GM19452 (cell line): ENCODE data around the gene SMYD3.
A peak's percentile ranks its signal among the peaks of the same experiment; 100 is the strongest.
"Not testable (repeated sequence)": the region's sequence is repeated elsewhere in the genome, so short reads cannot be mapped to it uniquely, and the experiment has no call there.

Source experiments
- ATAC-seq: cut with Tn5 transposase; IDR thresholded peaks from one replicate; pipeline ENCODE4 v1.9.1; 2021; ENCODE audit not compliant: unreplicated experiment

Gene SMYD3

DNA sequence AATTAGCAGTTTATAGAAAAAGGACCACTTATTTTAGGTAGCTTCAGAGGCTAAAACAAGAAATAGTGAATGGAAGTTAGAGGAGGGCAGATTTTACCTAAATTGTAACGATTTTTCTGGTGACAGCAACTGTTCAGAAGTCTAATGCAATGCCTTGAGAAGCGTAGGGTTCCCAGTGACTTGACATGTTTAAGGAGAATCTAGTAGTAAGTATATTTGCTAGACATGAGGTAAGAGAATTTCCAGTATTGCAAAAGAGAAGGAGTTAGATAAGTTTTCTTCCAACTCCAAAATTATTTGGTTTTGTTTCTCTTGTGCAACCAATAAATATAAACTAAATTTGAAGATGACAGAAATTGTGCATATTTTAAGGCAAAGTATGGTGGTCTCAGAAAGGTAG is 140.0 kb downstream of the SMYD3 start:
- no peak for ATAC-seq

DNA sequence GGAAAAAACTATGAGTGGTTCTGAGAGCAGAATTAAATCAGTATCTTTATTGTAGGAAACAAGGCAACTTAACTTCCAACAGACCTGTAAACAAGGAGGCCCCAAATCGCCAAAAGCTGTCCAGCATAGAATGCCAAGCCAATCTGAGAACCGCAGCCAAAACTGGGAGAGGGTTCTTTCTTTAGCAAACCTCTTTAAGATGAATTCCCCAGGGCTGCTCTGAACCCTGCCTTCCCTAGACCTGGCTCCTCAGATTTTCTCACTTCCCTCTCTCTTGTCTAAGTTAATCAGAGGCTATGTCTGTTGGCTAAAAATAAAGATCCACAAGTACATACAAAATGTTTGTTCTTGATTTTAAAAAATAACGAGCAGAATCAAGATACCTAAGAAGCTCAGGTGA is 141.4 kb downstream of the SMYD3 start:
- ATAC-seq = no peak

DNA sequence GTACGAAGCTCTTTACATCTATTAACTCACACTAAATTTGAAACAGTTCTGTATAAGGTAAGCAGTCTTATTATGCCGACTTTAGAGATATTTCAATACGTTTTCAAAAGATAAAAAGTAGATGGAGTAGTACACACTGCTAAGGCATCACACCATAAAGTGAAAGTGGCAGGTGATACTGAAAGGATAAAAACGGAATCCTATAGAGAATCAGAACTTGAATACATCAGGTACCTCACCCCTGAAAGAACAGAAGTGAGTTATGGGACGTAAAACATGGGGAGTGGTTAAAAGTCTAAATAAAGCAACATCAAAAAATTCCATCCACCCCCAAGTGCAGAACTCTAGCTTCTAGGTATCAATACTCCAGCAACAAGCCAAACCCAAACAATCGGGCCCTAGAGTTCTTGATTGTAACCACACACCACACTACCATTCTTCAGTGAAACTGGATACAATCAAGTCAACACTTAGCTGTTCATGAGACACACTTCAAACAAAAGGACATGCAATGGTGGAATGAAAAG is 142.6 kb downstream of the SMYD3 start:
- ATAC-seq = peak; percentile 45

DNA sequence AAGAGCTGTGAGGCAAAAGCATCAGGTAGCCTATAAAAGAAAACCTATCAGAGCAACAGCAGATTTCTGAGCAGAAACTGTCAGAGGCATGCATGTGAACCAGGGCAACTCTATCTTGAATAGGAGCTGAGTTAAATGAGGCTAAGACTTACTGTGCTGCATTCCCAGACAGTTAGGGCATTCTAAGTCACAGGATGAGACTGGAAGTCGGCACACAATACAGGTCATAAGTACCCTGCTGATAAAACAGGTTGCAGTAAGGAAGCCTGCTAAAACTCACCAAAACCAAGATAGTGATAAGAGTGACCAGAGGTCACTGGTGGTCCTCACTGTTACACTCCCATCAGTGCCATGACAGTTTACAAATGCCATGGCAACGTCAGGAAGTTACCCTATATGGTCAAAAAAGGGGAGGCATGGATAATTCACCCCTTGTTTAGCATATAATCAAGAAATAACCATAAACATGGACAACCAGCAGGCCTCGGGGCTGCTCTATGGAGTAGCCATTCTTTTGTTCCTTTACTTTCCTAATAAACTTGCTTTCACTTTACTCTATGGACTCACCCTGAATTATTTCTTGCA is 150.0 kb downstream of the SMYD3 start:
- not testable (repeated sequence) for ATAC-seq

DNA sequence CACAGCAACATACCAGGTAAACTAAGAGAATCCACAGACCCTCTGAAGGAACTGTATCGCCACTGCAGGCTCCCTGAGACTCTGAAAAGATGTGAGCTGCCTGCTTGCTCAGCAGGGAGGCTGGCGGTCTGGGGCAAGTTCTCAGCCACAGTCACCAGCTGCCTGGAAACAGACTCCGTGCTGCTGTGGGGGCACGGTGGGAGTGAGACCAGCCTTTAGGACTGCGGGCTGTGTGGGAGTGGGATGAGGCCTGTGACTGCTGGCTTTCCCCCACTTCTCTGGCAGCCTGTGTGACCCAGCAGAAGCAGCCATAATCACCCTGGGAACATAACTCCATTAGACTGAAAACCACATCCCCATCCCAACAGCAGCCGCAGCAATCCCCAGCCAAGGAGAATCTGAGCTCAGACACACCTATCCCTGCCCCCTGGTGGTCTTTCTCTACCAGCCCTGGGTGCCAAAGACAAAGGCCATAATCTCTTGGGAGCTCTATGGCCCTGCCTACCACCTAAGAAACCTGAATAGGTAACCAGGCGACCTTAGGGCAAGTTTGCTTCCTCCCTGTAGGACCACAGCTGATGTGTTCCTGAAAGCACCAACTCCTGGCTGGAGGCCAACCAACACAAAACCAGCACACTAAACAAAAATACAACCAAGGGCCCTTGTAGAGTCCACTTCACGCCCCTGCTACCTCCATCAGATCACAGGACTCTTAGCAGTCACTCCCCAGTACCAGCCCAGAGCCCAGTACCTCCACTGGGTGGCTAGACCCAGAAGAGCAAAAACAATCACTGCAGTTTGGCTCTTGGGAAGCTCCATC is 151.5 kb downstream of the SMYD3 start:
- no peak for ATAC-seq

DNA sequence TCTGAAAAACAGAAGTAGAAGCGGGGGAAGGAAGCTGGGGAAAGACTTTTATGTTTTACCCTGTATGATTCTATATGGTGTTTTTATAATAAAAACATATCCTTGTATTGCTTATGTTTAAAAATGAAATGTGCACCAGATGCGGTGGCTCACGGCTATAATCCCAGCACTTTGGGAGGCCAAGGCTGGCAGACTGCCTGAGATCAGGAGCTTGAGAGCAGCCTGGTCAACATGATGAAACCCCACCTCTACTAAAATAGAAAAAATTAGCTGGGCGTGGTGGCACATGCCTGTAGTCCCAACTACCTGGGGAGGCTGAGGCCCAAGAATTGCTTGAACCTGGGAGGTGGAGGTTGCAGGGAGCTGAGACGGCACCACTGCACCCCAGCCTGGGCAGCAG is 155.4 kb downstream of the SMYD3 start:
- ATAC-seq = no peak

DNA sequence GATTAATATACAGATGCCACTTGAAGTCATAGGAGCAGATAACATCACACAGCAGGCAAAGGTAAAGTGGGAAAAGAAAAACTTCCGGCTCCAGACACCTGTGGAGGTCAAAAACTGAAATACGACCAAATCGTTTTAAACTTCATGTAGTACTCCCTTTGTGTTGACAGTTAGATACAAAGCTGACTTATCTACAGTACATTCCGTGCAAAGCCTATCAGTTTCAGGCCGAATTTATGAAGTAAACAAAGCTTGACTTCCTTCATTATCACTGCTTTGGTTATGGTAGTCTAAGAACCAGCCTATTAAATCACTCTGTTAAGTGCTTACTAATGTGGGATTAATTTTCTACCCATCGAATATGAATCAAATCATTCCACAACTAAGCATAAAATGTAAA is 156.3 kb downstream of the SMYD3 start:
- no peak for ATAC-seq

DNA sequence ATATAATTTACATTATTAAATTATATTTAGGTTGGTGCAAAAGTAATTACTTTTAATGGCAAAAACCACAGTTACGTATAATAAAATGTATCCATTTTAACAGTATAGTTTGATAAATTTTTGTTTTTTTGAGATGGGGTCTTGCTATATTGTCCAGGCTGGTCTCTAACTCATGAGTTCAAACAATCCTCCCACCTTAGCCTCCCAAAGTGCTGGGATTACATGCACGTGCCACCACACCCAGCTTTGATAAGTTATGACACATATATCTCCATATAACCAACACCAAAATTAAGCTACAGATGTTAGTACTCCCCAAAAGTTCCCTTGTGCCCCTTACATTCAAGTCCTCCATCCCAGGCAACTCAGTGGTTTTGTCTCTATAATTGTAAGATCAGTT is 163.1 kb downstream of the SMYD3 start:
- no peak for ATAC-seq

DNA sequence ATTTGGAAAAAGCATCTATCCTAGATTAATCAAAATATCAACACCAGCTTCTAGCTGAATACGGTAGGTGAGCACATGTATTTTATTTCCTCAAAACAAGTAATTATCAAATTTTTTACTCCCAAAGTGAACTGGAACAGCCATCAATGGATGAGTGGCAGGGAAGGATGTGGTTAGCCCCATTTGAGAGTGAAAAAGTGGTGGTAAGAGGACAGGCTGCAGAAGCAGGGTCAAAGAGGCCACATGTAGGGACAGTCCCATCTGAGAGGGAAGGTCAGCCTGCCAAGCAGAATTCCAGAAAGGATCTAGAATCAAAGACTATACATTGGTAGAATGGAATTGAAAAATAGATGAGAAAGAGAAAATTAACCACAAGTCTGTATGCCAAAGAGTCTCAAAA is 163.8 kb downstream of the SMYD3 start:
- ATAC-seq = no peak

DNA sequence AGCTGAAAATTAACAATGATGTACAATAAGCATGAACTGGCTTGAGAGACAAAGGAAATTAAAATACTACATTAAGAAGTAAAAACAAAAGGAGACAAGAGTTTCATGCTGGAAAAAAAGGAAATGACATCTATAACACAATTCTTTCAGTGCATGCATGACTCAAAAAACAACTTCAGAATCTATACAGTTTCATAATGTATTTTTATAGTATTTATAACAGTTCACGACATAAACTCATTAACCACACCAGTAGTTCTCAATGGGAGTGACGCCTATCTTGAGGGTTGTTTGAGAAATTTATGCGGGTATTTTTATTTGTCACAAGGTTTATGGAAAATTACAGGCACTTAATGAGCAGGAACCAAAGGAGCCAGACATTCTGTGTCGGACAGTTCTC is 168.5 kb downstream of the SMYD3 start:
- ATAC-seq = peak; percentile 63

DNA sequence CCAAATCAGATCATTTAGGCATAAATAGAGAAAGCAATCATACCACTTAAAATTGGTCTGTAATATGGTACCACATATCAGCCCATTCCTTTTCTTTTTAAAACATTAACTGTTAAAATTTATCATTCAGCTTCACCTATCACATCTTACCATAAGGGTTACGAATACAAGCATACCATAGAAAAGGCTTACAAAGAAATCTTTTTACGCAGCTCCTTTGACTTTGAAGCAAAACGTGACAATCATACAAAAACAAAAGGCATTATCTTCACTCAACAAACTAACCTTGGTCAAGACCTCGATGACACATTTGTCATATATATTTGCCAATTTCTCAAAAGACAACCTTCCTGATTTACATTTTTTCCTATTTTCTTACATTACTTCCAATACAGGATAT is 169.0 kb downstream of the SMYD3 start:
- no peak for ATAC-seq

DNA sequence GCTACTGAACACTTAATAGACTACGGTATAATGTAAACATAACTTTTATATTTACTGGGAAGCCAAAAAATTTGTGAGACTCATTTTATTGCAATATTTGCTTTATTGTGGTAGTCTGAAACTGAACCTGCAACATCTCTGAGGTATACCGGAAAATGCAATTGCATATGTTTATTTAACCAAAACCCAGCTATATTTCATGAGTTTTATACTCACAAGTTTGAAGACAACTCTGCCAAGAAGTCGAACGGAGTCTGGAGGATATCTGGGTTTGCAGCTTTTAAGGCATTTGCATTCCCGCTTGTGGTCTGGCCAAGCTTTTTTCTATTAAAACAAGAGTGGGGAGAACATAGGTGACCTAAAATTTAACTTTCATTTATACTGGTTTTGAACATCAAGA is 171.9 kb downstream of the SMYD3 start:
- no peak for ATAC-seq

DNA sequence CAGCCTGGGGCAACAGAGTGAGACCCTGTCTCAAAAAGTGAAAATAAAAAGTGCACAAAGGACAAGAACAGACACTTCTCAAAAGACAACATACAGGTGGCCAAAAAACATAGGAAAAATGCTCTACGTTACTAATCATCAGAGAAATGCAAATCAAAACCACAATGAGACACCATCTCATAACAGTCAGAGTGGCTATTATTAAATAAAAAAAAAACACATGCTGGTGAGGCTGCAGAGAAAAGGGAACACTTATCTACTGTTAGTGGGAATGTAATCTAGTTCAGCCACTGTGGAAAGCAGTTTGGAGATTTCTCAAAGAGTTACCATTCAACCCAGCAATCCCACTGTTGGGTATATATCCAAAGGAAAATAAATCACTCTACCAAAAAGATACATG is 173.2 kb downstream of the SMYD3 start:
- ATAC-seq = no peak

DNA sequence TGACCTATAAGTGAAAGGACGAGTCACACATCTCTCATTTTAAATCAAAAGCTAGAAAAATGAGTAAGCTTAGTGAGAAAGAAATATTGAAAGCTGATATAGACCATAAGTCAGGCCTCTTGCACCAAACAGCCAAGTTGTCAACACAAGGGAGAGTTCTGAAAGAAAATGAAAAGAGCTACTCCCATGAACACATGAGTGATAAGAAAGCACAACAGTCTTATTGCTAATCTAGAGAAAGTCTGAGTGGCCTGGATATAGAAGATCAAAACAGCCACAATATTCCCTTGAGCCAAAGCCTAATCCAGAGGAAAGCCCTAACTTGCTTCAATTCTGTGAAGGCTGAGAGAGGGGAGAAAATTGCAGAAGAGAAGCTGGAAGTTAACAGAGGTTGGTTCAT is 175.0 kb downstream of the SMYD3 start:
- ATAC-seq = no peak

DNA sequence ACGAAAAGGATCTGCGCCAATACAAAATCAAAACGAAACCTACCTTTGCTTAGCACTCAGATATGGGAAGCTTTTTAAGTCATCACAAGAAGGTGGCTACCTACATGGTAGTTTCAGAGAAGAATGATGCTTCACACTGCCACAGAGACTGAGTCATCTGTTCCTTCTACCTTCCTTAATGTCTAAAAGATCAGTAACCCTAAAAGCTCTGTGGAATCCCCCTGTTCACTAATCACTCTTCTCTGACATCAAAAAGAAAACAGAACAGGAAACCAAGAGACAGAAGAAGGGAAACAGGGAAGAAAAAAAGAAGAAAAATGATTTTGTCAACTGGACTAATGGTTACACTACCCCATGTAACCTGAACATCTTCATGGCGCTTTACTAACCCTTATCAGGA is 177.2 kb downstream of the SMYD3 start:
- peak; percentile 97 for ATAC-seq

DNA sequence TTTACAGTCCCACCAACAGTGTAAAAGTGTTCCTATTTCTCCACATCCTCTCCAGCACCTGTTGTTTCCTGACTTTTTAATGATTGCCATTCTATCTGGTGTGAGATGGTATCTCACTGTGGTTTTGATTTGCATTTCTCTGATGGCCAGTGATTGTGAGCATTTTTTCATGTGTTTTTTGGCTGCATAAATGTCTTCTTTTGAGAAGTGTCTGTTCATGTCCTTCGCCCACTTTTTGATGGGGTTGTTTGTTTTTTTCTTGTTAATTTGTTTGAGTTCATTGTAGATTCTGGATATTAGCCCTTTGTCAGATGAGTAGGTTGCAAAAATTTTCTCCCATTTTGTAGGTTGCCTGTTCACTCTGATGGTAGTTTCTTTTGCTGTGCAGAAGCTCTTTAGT is 177.8 kb downstream of the SMYD3 start:
- ATAC-seq = not testable (repeated sequence)

DNA sequence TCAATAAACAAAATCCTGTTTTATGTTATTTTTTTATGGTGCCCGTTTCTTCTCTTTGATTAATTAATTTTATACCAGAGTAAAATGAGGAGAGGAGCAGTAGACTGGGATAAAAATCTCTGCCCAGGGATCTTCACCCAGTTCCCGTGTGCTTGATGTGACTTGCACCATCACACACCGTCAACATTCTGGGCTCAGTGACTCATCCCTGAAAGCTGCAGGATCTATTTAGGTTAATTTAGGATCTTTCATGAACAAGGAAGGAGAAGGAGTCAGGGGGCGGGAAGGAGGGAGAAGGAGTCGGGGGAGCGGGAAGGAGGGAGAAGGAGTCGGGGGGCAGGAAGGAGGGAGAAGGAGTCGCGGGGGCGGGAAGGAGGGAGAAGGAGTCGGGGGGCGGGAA is 182.4 kb downstream of the SMYD3 start:
- ATAC-seq = no peak

DNA sequence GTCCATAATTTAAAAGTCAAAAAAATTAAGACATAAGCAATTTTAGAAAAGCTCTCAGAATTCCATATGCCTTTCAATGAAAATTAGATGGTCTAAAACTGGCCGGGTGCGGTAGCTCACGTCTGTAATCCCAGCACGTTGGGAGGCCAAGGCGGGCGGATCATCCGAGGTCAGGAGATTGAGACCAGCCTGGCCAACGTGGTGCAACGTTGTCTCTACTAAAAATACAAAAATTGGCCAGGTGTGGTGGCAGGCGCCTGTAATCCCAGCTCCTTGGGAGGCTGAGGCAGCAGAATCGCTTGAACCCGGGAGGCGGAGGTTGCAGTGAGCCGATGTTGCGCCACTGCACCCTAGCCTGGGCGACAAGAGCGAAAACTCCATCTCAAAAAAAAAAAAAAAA is 183.0 kb downstream of the SMYD3 start:
- ATAC-seq = not testable (repeated sequence)

DNA sequence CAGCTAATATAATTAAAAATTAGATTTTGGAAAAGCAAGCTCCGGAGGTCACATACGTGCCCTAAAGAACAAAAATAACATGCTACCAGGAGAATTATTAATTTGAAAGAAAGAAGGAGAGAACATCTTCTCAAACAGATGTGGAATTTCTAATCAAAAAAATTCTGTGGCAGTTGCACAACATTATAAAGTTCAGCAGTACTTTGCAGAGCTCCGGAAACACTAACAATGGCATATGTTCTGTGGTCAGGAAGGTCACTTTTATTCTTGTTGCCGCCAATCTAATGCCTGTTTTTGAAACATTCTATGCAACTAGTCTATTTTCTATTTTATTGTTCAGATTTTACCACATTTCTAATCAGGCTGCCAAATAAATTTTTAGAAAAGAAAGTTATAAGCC is 186.8 kb downstream of the SMYD3 start:
- no peak for ATAC-seq

DNA sequence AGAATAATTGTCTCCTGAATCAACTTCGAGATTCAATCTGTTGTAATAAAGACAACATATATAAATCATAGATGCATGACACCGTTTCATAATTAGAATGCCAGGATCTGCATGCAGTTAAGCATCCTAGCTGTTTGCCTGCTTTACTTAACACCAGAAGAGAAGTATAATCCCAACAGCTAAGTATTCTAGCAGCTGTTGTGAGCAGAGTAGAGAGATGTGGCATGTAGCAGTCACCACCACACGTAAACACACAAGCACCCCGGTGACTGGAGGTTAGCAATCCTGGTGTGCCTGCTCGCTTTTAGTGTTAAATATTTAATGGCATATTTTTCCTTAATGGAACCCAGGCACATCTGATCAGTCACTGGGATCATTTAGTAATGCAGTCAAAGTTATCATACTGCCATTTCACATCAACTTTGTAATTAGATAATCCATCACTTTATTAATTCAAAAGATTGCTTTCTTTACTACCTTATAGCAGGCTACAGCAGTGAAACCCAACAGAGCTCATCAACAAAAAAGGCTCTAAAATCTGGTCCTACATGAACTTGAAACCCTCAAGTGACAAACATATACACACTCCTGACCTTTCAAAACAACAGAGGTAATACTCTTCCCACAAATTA is 187.9 kb downstream of the SMYD3 start:
- no peak for ATAC-seq

DNA sequence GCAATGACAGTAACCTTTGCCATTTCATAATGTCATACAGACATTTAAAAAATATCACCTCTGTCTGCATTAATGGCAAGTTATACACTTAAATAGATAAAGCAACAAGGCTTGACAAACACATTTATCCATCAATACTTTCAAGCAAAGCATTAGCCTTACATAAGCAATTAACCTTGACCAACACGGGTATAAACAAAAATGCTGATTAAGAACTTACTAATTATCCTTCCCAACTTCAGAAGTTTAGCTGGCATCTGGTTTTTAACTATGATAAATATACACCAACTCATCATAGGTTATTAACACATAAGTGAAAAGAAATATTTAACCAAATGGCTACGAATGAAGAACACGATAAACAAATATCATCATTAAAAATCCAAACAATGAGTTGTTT is 188.5 kb downstream of the SMYD3 start:
- ATAC-seq = no peak

DNA sequence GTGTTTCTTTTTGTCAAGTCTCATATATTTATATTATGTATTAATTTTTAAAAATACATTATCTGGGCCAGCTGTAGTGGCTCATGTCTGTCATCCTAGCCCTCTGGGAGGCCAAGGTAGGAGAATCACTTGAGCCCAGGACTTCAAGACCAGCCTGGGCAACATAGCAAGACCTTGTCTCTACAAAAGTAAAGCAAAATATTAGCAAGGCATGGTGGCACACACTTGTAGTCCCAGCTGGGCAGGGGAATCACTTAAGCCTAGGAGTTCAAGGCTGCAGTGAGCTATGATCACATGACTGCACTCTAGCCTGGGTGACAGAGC is 189.1 kb downstream of the SMYD3 start:
- ATAC-seq = no peak
